HG03439 (cell line): ENCODE measurements around the gene MSH3.
"Not testable (repeated sequence)": the region's sequence is repeated elsewhere in the genome, so short reads cannot be mapped to it uniquely, and the experiment has no call there.

Experiments used
- ATAC-seq: cut with Tn5 transposase; IDR thresholded peaks from one replicate; pipeline ENCODE4 v1.9.1; 2021; ENCODE audit warnings: mild to moderate bottlenecking, moderate library complexity; ENCODE audit not compliant: unreplicated experiment

Gene MSH3

DNA sequence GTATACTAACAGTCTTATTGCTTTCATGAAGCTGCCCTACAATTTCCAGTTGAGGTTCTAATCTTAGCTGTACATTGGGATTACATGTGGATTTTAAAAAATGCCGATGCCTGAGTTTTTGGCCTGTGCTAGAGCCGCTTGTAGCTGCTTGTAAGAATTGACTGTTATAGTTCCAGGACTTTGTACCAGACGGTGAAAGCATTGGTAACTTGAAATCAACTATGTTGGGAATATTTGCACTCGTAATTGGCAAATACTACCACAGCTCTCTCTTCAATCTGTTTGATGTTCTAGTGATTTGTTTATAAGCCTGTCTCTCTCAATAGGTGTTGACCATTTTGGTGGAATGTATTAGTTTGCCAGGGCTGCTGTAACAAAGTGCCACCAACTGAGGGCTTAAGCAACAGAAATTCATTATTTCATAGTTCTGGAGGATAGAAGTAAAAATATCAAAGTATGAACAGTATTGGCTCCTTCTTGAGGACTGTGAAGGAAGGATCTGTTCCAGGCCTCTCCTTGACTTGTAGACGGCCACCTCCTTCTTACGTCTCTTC lies 50.8 kb downstream of the MSH3 start:
- no peak for ATAC-seq

DNA sequence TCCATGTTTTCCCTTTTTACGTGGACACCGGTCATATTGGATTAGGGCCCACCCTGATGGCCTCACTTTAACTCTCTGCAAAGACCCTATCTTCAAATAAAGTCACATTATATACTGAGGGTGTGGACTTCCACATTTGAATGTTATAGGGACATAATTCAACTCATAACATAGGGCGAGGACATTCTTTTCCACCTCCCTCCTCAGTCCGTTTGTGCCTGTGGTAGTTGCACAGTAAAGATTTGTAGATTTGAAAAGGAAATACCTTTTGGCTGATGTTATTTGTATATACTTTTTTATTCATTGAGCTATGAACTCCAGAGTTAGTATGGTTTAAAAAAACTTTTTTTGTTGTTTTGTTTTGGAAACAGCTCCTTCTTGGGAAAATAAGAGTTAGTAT lies 51.3 kb downstream of the MSH3 start:
- no peak for ATAC-seq

DNA sequence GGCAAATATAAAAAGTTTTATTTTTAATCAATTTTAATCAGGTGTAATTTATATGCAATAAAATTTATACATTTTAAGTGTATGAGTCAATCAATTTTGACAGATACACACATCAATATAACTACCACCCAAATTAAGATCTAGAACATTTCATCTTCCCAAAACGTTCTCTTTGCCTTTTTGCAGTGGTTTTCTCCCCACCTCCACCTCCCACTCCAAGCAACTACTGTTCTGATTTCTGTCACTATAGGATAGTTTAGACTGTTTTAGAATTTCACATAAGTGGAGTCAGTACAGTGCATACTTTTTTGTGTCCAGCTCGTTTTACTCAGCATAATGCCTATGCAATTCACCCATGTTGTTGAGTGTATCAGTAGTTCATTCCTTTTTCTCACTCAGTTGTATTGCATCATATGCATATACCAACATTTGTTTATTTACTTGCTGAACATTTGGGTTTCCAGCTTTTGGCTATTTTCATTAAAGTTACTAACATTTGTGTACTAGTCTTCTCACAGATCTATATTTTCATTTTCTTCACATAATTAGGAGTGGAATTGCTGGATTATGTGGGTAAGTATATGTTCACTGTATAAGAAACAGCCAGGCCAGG lies 52.5 kb downstream of the MSH3 start:
- no peak for ATAC-seq

DNA sequence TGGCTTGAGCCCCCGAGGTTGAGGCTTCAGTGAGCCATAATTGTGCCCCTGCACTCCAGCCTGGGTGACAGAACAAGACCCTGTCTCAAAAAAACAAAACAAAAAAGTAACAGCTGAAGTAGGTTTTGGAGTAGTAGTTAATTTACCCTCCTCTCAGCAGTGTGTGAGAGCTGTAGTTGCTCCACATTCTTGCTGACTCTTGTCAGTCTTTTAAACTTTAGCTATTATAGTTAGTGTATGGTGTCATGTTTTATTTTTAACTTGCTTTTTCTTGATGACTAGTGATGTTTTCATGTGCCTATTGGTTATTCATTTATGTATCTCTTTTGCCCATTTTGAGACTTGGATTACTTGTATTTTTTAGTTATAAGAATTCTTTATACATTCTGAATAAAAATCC lies 53.2 kb downstream of the MSH3 start:
- no peak for ATAC-seq

DNA sequence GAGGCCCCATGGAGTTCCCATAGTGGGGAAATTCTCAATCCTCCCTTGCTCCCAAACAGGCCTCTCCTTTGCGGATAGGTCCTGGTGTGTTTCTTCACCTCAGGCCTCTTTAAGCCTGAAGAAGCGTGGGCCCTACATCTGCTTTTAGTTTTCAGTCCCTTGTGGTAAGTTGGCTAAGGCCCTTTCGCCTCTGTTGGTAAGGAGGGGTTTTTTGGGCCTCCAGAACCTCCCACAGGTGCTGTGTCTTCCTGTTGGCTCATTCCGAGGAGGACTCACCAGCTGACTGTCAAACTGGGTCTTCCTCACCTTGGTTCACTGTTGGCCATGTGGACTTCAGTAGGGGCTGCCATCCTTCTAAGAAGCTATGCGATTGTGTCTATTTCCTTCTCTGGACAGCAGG lies 56.8 kb downstream of the MSH3 start:
- no peak for ATAC-seq

DNA sequence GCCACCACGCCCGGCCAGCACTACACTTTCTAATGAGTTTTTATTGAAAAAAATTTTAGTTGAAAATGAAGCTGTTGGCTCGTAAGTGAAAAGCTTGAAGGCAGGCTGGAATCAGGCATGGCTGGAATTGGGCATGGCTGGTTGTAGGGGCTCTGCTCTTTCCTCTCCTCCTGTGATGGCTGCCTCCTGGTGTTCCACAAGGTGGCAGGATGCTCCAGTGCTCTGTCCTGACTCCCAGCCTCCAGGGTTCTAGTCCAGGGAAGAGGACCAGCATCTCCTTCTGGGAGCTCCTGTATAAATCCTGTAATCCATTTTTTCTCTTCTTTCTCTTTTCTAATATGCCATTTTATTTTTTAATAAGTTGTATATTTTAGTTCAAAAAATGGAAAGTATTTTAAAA lies 57.5 kb downstream of the MSH3 start:
- ATAC-seq, result no peak

DNA sequence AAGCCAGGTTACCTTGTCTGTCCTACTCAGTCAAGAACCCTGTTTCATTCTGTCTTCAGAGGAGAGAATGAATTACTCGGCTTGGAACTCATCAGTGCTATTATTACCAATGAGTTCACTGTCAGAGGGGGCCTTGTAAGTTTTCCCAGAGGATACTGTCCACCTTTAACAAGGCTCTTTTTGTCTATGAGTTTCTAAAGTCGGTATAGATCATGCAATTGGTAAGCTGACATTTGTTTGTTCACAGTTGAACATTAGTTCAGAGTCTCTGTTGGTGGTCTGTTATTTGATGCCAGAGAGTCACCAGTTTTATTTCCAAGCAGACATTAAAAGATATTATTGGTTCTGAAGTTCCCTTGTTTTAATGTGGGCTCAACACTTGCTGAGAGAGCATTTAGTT lies 58.5 kb downstream of the MSH3 start:
- ATAC-seq, result no peak

DNA sequence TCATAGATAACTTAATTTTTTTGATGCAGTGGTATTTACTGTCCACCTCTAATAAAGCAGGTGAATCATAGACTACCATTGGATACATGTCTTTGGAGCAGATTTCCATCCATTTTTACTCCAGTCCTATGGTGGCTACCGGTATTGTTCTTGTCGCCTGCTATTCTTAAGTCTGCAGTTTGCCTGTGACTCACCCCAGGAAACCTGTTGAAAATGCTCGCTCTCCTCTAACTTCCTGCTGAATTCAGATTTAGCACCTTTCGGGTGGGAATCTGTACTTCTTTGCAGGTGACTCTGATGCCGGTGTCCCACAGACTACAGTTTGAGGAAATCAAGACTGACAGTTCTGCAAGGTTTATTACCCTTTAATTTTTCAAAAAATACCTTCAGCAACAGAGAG lies 59.2 kb downstream of the MSH3 start:
- ATAC-seq, result no peak

DNA sequence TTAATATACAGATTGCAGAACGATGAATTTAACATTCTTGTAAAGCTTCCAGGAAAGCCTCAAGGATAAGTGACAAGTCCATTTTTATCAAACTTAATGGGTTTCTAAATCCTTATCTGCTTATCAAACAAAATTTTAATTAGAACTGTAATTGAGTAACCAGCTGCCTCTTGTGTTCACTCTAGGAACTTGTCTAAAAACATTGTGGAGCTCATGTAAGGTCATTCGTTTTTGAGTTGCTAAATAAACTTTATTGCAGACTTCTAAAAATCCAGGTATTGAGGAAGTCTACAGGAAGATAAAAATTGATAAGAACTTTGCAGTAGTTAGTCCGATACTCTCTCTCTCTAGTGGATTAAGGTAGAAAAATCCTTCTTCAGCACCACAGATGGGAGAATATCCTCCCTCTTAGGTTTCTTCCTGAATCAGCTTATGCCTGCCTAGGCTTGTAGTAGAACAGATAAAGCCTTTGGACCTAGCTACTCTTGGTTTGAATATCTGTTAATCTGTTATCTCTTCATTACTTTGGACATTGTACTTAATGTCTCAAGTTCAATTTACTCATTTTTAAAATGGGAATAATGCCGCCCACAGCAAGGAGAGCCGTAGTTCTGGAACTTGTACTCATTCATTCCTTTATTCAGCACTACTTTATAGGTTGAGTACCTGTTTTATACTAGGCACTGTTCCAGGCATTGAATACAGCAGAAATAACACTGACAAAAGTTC lies 60.3 kb downstream of the MSH3 start:
- no peak for ATAC-seq

DNA sequence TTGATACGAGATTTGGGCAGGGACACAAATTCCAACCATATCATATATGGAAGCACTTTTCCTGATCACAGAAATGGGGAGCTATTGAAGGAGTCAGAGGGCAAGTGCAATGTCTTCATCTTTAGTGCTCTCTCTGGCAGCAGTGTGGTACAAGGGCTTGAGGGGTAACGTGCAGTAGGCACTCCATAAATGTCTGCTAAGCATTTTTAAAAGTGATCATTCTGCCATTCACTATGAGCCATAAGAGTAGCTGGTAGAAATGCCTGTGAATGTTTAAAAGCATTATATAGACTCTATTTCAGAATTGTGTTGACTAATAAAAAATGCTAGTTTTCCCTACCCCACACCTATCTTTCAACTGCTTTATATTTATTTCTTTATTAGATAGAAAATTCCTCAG lies 61.4 kb downstream of the MSH3 start:
- ATAC-seq, result no peak

DNA sequence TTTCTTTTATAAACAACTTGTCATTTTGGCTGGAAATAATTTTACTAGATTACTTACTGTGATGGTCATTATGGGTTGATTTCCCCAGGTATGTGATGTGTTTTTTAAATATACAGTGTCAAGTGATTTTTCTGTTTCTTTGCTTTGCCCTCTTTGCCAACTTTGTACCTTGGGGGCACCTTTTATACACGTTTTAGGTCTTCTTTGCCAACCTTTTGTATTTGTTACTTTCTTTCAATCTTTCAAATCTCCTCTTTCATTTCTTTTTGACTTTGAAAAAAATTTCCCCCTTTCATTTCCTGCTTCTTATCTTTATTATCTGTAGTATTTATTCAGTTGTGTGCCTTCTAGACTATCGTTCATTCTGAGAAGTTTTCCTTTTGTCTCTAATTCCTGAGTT lies 65.7 kb downstream of the MSH3 start:
- no peak for ATAC-seq

DNA sequence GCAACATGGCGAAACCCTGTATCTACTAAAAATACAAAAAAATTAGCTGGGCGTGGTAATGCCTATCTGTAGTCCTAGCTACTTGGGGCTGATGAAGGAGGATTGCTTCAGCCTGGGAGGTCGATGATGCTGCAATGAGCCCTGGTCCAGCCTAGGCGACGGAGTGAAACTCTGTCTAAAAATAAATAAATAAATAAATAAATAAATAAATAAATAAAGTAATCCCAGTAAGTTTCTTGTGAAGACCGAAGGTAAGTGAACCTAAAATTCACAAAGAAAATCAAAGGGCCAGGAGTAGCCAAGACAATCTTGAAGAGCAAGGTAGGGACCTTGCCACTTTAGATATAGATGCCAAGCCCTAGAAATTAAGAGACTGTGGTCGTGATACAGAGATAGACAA lies 68.5 kb downstream of the MSH3 start:
- no peak for ATAC-seq

DNA sequence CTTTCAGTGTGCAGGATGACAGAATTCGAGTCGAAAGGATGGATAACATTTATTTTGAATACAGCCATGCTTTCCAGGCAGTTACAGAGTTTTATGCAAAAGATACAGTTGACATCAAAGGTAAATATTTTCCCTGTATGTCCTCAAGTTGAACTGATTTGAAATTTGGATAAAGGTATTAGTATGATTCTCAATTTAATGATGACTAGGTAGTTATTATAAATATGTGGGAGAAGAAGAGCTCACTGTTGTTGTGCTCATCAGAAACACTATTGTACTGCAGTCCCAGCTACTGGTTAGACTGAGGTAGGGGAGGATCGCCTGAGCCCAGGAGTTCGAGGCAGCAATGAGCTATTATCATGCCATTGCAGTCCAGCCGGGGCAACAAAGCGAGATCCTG lies 71.0 kb downstream of the MSH3 start:
- ATAC-seq, result no peak

DNA sequence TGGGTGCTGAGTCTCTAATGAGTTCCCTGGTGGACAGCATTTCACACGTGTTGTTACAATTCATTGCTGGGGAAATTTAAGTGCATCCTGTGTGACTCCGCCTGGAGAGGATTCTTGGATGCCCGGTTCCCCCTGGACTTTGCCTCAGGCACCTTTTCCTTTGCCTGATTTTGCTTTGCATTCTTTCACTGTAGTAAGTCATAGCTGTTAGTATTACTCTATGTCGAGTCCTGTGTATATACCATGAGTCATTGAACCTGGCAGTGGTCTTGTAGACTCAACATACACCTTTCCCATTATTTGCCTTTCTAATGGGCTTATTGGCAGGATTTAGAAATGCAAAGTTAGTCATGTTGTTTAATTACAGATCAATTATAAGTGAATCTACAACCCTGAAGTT lies 82.3 kb downstream of the MSH3 start:
- ATAC-seq, result no peak

DNA sequence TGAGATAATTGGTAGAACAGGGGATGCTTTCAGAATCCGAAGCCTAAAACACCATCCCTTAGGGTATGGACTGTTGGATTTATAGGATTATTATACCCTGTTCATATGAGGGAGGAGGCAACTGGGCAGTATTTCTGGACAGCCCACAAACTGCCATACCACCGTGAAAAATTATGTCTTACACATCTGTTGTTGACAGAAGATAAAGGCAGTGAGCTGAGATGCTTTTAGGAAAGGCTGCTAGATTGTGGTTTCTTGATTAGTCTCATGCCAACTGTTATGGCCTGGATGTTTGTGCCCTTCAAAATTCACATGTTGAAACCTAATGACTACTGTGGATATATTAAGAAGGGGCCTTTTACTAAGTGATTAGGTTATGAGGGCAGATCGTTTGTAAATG lies 84.0 kb downstream of the MSH3 start:
- no peak for ATAC-seq

DNA sequence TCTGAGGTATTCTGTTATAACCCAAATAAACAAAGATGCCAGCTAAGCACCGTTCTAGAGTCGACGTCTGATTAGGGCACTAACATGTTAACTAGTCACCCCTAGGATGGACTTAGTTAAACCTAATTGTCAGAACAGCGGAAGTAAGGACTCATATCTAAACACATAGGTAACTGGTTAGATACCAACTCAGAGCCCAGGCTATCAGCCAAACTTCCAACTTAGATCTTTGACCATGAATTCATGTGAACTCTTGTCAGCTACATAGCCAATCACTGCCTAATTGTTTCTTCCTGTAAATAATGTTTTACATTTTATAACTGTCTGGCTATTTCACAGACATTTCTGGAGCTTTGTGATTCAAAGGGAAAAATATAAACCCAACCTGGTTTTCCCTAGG lies 84.6 kb downstream of the MSH3 start:
- ATAC-seq, result no peak

DNA sequence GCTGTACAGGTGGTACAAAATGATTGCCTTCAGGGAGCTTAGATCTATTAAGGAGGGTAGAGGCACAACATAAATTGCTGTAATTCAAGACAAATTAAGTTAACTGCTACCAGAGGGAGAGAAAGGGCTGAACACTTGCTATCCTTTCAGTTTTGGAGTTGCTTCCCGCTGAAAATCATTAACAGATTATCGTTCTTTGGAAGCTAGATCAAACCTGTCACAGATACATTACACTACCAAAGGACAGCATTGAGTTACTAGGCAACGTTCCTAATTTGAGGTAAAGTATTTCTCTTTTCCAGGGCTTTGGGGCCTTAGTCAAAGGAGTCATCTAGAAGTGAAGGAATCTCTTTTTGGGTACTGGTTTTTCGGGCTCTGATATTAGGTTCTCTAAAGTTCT lies 85.0 kb downstream of the MSH3 start:
- ATAC-seq, result no peak

DNA sequence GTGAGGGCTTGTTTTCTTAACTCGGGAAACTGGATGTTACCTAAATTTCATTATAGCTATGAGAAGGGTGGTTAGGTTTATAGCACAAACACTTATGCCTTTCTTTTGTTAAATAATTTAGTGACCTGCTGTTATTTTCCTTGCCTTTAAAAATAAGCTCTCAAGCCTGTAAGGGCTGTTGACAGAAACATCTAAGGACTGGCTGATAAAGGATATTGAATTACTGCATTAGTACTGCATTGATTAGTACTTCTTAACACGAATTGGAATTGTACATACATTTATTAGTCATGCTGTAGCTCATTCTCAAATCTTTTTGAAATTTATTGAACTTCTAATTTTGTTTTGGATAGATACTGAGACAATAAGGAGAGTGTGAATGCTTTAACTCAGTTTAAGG lies 85.4 kb downstream of the MSH3 start:
- no peak for ATAC-seq

DNA sequence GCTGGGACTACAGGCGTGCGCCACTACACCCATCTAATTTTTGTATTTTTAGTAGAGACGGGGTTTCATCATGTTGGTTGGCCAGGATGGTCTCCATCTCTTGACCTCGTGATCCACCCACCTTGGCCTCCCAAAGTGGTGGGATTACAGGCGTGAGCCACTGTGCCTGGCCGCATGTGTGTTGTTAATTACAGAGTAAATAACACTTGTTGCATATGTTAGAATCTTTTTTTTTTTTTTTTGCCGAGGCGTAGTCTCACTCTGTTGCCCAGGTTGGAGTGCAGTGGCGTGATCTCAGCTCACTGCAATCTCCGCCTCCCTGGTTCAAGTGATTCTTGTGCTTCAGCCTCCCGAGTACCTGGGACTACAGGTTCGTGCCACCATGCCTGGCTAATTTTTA lies 86.0 kb downstream of the MSH3 start:
- not testable (repeated sequence) for ATAC-seq

DNA sequence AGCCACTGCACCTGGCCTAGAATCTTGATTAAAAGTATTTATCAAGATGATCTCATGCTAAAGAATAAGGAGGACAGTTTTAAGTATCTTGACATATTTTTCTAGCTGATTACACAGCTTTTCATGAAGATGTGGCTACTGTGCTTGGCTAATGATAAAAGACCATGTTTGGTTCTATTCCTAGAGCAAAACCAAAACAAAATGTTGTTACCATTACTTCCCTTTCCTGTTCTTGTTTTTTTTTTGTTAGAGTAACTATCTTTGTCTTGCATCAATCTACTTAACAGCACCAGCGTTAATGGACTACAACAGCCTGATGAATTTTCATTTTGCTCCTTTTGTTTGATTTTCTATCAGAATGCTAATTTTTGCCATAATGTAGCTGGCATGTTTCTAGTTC lies 86.5 kb downstream of the MSH3 start:
- no peak for ATAC-seq

DNA sequence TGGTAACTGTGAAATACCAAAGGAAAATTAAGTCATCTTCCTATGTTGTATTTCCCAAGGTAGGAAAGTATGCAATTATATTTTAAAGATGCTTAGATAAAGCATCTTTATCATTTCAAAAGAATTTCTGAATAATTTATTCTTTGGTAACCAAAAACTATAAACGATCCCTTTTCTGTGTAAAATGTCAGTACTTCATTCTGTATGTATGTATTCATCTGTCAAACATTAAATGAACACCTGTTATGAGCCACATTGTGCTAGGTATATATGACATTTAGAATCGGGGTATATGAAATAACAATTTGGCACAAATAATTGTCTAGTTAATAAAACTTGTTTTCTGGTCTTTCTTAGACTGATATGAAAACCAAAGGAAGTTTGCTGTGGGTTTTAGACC lies 89.7 kb downstream of the MSH3 start:
- ATAC-seq, result no peak

DNA sequence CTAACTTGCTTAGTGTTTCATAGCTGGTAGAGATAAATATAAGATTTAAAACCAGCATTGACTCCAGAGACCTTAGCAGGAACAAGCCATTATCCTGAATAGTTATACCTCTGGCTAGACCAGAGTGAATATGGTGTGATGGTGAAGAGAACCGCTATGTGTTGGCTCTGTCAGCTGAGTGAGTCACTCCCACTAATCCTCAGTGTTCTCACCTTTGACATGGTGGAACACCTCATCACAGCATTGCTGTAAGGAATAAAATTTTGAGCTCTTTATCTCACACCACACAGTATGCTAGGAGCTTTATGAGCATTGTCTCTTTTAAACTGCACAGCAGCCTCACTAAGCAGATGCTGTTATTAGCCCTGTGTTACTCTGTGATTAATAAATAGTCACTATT lies 91.0 kb downstream of the MSH3 start:
- no peak for ATAC-seq

DNA sequence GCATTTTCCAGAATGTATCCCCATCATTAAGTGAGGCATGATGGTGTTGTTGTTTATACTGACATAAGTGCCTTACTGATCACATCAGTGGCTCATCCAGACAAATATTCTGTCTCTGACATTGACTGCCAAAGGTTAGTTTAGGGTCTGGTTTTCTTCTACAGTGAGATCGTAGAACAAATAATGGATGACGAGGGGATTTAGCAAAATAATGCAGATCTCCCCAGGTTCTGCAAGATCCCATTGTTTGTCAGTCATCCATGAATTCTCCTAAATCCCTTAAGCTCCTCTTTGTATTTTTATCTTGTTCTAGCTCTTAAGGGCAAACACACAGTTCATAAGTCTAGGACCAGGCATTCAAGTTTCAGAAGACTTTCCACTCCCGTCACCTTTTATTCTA lies 93.5 kb downstream of the MSH3 start:
- no peak for ATAC-seq
